Mucosa of descending colon (tissue), 3 donors: Measurements from ENCODE around the gene ANAPC4. TPM values are rescaled to one million over a fixed set of nuclear protein-coding genes. Genes with fewer than 3 reads are reported as not detected.

Experiments used
- ATAC-seq: fragments of 200-7000 bp; cut with Tn5 transposase; one replicate; pipeline ENCODE4 v1.9.1; 2020; ENCODE audit warnings: mild to moderate bottlenecking, moderate library complexity
- DNase-seq, 3 donors: peaks; one replicate each; pipeline ENCODE4 v3.0.0-alpha.2; 2020
- H3K36me3 ChIP-seq: fragments of 200-600 bp; one replicate; pipeline ENCODE4 v1.8.0; 2021; ENCODE audit warnings: low read depth, mild to moderate bottlenecking
- H3K4me1 ChIP-seq: fragments of 200-600 bp; one replicate; pipeline ENCODE4 v1.8.0; 2021; ENCODE audit warnings: low read depth, mild to moderate bottlenecking
- H3K4me3 ChIP-seq: fragments of 200-600 bp; one replicate; pipeline ENCODE4 v1.8.0; 2021; ENCODE audit warnings: mild to moderate bottlenecking
- H3K9me3 ChIP-seq: fragments of 200-600 bp; one replicate; pipeline ENCODE4 v1.8.0; 2021; ENCODE audit warnings: mild to moderate bottlenecking
- intact Hi-C, 2 donors: fragments of 100-400 bp; cut with DNase I in 1 of 2; cut with micrococcal nuclease in 1 of 2; formaldehyde crosslinking; loops; one replicate each; pipeline versions ENCODE4 v1.11.0 to v1.11.1; 2022; cut with DNase I, micrococcal nuclease
- total RNA-seq, 3 donors: library from RNA; stranded (reverse); fragmentation: NEBNext Ultra II Directional in 2 of 3; extraction: Animal tissue kit (Norgen Biotek cat#: 25700) in 2 of 3; gene quantifications; one replicate each; pipeline versions ENCODE4 v1.2.1 to v1.2.4, GENCODE V29; 2021 to 2023
- TF ChIP-seq, protein P1 (sequence below): fragments of 200-600 bp; IDR thresholded peaks from one replicate; pipeline ENCODE4 v1.8.0; 2022; ENCODE audit warnings: antibody characterized with exemption, mild to moderate bottlenecking
- donor health status: DM: no; HTN: no; CAD: no; lungs with moderate emphysema.
- donor health status: DM: no; HTN: no; CAD: no.
- donor health status: DM: no; HTN: yes; CAD: no.

The ANAPC4 gene
- total RNA-seq, 3 donors from 2014 or later = 29.6 to 32.9 (median 32.4) TPM

DNA sequence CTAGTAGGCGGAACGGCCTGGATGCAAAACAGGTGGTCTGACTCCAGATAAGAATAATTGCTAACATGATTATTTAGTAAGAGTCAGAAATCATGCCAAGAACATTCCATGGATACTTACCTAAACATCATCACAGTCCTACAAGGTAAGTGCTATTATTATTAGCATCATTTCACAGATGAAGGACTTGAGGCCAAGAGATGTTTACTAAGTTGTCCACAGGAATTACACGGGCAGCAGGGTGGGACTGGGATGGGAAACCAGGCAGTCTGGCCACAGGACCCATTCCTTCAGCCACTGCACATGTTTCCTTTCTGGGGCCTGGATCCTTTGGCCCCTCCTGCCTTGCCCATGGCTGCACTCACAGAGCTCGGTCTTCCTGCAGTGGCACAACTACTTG lies 48.3 kb downstream of the ANAPC4 start:
- TF ChIP-seq, protein P1, sequence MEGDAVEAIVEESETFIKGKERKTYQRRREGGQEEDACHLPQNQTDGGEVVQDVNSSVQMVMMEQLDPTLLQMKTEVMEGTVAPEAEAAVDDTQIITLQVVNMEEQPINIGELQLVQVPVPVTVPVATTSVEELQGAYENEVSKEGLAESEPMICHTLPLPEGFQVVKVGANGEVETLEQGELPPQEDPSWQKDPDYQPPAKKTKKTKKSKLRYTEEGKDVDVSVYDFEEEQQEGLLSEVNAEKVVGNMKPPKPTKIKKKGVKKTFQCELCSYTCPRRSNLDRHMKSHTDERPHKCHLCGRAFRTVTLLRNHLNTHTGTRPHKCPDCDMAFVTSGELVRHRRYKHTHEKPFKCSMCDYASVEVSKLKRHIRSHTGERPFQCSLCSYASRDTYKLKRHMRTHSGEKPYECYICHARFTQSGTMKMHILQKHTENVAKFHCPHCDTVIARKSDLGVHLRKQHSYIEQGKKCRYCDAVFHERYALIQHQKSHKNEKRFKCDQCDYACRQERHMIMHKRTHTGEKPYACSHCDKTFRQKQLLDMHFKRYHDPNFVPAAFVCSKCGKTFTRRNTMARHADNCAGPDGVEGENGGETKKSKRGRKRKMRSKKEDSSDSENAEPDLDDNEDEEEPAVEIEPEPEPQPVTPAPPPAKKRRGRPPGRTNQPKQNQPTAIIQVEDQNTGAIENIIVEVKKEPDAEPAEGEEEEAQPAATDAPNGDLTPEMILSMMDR = no peak
- no peaks in the 10 kb centered on the region for H3K36me3 ChIP-seq
- intact Hi-C loops = no loop called here
- no peak overlapping the region for H3K4me3 ChIP-seq
- H3K4me1 ChIP-seq = no peaks in the 10 kb centered on the region
- ATAC-seq (no peak), DNase-seq (no peak)
- H3K9me3 ChIP-seq = no peaks in the 10 kb centered on the region

DNA sequence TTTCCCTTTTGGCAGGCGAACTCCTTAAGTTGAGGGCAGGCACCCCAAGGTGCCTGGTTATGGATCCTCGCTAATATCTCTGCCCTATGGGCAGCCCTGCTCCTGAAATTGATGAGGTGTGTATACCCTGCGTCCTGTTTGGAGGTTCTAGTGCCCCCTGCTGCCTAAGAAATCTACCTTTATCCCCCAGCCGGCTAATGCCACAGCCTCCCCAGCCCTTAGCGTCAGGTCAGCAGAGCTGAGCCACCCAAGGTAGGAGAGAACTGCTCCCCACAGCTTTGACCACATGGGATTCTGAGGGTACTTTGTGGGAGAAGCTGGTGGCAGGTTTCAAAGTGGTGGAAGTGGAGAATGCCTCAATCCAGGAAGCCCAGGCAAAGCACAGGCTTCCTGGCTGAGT lies 50.8 kb downstream of the ANAPC4 start:
- ATAC-seq (no peak), DNase-seq (no peak)
- TF ChIP-seq, protein P1 = no peak
- Histone ChIP-seq H3K36me3 (no peaks in the 10 kb centered on the region), H3K9me3 (no peaks in the 10 kb centered on the region), H3K4me1 (no peaks in the 10 kb centered on the region), H3K4me3 (no peak overlapping the region)
- intact Hi-C loops = no loop called here

DNA sequence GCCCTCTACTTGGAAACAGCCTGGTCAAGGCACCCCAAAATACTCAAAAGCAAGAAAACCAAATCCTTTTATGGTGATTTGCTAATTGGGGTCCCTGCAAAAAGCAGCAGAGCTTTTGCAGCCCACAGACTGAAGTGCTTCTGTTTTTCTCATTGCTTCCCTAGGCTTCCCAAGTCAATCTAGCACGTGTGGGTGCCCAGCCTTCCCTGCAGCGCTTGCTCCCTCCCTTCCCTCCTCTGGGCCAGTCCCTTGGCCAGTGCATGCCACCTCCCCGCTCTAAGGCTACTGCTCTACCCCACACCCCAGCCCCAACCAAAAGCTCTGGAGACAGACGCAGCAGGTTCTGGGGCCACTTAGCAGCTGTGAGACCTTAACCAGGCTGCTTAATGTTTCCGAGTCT lies 53.6 kb downstream of the ANAPC4 start:
- H3K9me3 ChIP-seq = no peaks in the 10 kb centered on the region
- DNase-seq (no peak), ATAC-seq (no peak)
- intact Hi-C loops = no loop called here
- no peaks in the 10 kb centered on the region for H3K4me1 ChIP-seq
- TF ChIP-seq, protein P1 = no peak
- no peak overlapping the region for H3K4me3 ChIP-seq
- H3K36me3 ChIP-seq = no peaks in the 10 kb centered on the region

DNA sequence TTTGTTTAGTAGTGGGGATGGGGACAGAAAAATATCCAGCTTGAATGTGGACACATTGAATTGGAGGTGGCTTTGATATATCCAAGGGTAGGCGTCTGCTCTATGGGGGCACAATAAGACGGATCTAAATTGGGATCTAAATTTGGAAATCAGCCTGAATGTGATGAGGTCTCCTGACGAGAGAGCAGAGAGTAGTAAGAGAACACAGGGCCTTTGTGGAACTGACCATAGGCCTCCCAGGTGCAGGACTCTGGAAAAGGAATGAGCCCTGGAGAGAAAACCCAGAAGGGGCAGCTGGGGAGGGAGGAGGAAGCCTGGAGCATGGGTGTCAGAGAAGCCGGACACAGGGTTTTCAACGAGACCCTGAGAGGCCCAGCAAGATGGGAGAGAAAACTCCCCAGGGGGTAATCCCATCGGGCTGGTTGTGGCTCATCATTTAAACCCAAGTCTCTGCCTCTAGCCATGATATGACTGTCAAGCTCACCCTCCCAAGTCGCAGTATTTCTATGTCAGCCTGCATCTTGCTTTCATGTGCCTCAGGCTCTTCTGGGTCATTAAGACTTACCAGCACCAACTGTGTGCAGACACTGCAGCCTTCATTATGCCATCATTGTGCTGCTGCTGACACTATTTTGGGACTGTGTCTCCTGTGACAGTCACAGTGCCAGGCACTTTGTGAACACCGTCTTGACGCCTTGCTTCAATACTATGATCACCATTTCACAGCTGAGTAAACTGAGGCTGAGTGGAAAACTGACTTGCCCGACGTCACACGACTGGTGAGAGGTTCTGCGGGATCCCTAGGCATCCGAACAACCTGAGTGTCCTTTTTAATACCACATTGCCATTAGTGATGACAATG lies 57.1 kb downstream of the ANAPC4 start:
- intact Hi-C loops = no loop called here
- Histone ChIP-seq H3K36me3 (no peaks in the 10 kb centered on the region), H3K4me1 (no peaks in the 10 kb centered on the region), H3K9me3 (no peaks in the 10 kb centered on the region), H3K4me3 (no peak overlapping the region)
- ATAC-seq (no peak), DNase-seq (no peak)
- TF ChIP-seq, protein P1 = no peak

DNA sequence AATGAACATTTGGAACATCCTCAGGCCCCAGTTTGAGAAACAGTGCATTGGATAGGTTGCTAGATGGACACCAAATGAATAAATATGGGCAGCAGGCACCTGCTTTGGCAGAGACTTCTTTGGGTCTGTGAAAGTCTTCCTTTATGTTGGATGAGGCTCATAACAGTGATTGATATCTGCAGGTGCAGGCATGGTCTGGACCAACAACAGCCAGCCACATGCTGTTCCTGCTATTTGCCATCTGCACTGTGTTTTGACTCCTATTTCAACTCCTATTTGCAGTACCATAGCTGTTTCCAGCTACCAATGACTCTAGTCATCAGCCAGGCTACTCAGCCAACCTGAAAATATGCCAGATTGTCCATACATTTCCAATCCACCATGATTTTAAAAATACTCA lies 60.9 kb downstream of the ANAPC4 start:
- no peaks in the 10 kb centered on the region for H3K9me3 ChIP-seq
- TF ChIP-seq, protein P1 = no peak
- intact Hi-C loops = no loop called here
- no peak for ATAC-seq
- no peaks in the 10 kb centered on the region for H3K36me3 ChIP-seq
- DNase-seq = no peak
- no peaks in the 10 kb centered on the region for H3K4me1 ChIP-seq
- H3K4me3 ChIP-seq = no peak overlapping the region
